HG02884 (cell line): ENCODE data around the gene SAMD14.

ENCODE experiments used
- ATAC-seq: cut with Tn5 transposase; IDR thresholded peaks from one replicate; pipeline ENCODE4 v1.9.1; 2021; ENCODE audit warnings: mild to moderate bottlenecking, moderate library complexity; ENCODE audit not compliant: unreplicated experiment

SAMD14 gene

DNA sequence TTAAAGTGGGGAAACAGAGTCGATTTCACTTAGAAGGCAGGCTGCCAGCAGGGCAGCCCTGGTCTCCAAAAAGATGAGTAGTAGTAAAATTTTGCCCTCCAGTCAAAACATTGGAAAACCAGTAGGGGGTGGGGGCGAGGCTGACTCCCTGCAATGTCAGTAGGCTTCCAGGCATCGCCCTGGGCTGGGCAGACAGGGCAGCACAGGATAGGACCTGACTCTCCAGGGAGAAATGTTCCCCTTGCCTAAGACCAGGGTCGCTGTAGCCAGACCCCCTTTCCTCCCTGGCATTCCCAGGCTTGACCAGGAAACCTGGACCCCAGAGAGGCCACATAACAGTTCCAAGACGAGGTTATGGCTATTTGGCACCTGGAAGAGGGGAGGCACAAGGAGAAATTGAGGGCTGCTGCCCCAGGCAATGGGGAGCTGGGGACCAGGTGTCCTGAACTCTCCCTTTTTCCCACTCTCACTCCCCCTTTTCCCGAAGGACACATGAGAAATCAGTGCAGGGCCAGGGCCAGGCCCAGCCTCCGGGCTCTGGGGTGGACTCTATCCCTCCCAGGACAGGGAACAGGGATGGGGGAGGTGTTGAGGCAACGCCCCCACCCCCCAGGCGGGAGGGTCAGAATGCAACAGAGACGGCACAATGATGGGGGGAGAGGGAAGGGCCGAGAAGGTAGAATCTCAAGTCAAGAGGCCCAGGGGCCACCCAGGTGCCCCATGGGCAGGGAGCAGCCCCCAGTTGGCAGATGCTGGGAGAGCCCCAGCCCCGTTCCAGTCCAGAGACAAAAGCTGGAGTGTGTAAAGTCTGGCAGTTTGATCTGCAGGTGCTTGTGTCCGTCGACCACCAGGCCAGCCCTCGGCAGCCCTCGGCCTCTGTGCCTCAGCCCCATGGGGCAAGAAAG, 4.5 kb upstream of the SAMD14 start:
- ATAC-seq = no peak

DNA sequence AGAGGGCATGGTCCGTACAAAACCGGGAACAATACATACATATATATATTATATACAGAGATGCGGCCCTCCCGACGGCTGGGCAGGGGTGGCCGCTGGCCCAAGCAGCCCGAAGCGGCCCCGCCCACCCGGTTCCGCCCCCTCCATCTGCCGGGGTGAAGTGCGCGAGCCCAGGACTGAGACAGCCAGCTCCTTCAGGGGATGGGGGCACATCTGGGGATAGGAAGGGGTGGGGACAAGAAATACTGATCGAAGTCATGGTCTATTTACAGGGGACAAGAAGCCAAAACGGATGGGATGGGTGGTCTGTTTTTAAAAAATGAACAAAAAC, 3.8 kb upstream of the SAMD14 start:
- ATAC-seq = no peak

DNA sequence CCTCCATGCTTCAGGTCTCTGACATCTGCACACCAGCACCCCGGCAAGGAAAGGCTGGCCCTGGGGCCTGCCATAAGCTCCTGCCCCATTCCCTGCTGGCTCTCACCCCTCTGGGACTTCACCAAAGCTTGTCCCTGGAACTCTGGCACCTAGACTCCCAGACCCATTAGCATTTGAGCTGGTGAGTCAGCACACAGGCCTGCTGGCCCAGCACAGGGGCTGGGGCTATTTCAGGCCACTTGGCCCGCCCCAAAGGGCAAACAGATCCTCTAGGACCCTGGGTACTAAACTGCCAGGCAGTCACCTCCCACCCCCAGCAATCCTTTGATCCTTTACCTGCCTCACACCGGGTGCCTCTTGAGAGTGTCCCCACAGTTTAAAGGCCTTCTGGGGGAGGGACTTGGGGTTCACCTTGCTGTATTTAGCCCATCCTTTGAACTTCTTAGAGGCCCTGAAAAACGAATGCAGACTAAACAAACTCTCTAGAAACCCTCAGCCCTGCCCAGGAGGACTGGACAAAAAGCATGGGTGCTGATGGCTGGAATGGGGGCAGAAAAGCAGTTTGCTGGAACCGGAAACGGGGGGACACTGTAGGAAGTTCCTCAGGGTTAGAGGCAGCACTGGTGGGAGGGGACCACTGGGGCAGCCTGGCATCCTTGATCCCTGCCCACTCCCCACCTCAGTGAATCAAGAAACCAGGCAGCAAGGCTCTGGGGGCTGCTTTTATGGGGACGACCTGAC, 3.2 kb upstream of the SAMD14 start:
- ATAC-seq = no peak

DNA sequence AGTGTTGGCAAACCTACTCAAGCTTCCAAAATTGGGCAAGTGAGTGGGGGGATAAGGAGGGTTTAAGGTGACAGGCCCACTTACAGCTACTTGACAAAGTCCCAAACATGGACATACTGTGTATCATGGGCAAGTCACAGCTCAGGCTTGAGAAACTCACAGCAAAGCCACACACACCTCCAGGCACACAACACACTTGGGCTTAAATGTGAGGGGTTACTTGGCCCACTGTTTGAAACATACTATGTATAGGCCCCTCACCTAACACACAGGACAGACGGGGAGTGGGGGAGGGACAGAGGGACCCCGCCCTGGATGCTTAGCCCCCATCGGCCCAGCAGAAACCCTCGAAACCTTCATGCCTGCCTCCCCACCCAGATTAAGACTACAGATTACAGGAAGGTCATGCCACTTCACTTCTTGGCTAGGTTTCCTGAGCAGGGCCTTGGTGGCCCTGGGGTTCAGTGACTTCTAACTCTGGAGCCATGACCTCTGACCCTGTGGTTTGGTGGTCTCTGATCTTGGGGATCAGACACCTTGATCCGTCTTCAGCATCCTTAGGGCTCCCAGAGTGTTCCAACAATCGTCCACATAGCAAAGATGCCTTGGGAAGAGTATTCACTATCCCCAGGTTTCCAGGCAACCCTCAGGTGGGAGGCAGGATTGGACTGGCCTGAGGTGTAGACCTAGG, 2.3 kb upstream of the SAMD14 start:
- no peak for ATAC-seq

- no peak for ATAC-seq
Measured at GRCh38 chr17:50130559-50131305, 772 bp upstream of the SAMD14 start.

- ATAC-seq = no peak
Measured at GRCh38 chr17:50129353-50129727, 620 bp downstream of the SAMD14 start.

DNA sequence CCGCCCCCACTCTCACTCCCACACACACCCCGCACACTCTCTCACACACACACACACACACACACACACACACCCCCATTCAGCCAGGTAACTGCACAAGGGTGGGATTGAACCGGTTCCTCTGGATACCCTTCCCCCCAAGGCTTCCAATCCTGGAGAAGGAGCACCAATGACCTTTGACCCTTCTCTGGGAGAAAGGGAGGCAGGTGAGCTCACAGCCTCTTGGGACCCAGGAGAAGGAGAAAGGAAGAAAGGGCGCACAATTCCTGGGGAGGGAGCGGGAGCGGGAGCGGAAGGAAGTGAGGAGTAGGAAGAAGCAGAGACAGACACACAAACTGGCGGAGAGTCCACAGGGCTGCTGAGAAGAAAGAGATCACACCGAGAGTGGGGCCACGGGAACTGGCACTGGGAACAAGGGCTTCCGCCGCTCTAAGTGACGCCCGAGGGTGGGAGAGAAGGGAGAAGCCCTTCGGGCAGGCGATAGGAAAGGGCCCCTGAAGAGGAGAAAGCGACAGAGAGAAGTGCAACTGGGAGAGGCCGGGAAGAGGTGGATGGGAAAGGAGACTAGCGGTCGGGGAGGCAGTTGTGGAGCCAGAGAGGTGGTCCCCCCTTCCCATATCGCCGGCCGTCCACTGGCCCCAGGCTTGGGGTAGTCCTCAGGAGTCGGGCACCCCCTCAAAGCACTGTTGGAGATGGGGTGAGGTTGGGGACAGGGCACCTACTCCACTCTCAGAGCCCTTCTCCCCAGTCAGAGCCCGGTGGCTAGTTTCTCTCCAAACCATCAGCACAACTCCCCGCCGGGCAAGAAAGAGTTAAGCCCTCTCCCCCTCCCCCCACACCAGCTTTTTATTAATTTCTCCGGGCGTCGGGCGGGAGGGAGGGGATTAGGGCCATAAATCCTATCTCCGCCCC, 1.3 kb downstream of the SAMD14 start:
- ATAC-seq = no peak

DNA sequence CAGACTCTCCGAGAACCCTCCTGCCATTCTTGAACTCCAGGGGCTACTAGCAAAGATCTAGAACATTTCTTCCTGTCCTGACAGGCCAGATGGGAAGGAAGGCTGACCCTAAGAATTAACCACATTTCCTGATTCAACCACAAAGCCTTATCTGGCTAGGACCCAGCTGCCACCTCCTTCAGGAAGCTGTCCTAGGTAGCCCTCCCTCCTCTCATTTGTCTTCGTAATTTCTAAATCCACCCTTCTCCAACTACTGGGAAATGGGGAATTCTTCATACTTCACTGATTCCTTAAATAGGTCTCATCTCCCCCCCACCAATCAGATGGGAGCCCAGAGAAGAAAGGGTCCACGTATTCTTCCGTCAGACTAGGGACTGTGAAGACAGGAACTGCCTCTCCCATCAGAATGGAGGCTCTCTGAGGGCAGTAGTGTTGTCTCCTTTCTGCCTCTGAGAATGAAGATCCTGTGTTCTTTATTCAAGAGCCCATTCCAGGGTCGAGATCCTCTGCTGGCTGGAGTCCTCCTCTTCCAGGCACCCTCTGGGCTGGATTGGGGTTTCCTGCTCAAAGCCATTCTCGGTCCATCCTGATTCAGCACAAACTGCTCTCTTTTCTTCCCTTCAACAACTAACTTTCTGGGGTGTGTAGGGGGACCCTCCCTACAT, 2.1 kb downstream of the SAMD14 start:
- no peak for ATAC-seq

DNA sequence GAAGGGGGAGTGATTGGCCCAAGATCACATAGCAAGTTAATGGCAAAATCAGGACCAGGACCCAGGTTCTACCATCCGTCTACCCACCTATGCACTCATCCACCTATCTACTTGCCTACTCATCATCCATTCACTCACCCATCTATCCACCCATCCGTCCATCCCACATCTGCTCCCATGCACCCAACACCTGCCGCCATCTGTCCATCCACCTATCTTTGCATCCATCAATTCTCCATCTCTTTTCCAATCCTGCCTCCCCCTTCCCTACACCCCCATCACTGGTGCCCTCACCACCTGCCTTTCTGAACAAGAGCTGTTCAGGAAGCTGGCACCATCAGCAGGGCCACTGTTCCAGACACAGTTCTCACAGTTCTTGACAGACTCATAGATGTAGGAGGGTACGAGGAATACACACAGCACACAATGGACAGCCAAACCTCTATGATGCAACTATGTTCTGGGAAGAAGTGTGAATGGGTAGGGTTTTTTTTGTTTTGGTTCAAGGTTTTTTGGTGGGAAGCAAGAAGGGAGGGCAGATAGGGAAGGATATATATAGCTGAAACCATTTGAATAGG, 4.5 kb downstream of the SAMD14 start:
- ATAC-seq = no peak

GRCh38 chr17:50123649-50124349, 6.2 kb downstream of the SAMD14 start:
- no peak for ATAC-seq

- ATAC-seq = no peak
Measured at GRCh38 chr17:50122945-50123344, 7.0 kb downstream of the SAMD14 start.

DNA sequence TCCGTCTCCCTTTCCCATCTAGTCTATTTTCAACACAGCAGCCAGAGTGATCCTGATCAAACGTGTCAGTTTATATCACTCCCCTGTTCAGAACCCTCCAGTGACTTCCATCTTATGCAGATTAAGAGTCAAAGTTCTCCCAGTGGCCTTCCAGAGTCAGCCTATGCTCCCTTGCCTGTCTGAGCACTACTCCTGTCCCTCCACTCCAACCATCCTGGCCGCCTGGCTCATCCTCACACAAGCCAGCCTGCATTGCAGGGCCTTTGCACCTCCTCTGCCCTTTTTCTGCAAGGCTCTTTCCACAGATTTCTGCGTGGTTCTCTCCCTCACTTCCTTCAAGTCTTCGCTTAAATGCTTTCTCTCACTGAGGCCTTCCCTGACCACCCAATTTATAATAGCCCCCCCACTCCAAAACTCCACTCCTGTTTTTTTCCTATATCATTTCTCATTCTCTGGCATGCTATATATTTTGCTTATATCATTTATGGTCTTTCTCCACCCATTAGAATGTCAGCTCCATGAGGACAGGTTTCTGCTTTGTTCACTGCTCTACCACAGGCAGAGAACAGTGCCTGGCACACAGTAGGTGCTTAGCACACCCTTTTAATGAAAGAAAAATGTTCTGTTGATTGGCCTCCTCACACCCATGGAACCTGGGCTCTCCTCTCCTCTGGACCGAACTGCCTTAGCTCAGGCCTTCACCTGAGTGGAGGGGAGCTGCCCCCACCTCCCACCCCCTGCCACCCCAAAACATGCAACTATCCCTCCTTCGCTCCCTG, 9.3 kb downstream of the SAMD14 start:
- ATAC-seq = no peak

DNA sequence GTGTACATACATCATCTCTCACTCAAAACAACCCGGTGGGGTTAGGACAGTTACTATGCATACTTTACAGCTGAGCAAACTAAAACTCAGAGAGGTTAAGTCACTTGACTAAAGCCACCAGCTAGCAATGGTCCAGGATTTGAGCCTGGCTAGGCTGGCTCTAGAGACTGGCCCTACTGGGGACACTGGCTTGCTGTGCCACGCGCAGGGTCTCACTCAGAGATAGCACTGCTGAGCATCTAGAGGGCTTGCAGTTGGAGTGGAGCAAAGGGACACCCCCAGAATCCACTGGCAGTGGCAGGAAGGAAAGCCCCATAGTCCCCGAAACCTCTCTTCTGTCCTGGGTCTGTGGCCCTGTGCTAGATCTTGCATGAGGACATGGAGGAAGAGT, 11.1 kb downstream of the SAMD14 start:
- ATAC-seq = no peak

GRCh38 chr17:50118076-50118827, 11.7 kb downstream of the SAMD14 start:
- ATAC-seq = no peak

DNA sequence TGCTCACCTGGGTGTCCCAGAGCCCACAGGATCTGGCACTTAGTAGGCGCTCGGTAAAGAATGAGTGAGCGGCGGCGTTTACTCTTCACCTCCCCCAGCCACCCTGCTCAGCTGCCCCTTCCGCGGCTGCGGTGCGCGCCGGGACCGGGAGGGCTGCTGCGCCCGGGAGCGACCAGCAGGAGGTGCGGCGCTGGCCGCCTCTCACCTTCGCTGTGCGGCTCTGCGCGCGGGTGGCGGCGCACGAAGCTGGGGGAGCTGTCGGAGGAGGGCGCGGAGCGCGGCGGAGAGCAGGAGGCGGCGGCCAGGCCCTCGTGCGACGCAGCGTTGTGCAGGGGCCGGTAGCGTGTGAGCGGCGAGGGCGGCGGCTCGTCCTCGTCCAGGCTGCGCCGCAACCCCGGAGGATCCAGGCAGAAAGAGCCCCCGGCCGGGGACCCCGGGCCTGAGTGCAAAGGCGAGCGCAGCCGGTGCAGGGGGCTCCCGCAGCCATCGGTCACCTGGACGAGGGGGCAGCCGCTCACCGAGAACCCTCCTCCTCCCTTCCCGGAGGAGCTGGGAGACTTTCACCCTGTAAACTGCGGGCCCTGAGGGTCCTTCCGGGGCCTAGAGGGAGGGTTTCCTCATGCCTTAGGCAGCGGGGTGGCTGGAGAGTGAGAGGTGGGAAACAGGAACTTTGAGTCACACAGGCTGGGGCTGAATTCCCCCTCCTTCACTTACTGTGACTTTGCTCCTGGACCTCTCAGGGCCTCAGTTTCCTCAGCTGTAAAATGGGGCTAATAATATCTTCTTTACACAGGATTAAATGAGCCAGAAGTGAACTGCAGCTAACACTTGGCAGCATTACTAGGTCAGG, 12.5 kb downstream of the SAMD14 start:
- peak; percentile 50 for ATAC-seq

GRCh38 chr17:50115756-50116155, 14.2 kb downstream of the SAMD14 start:
- no peak for ATAC-seq
